ENCODE measurements around the gene TNNI3K.

TNNI3K gene

GRCh38 chr1:74470936-74471335 lies 235.7 kb downstream of the TNNI3K start:
- Histone ChIP-seq H3K4me3 (no peak overlapping the region), H3K4me1 (peaks cover 0 to 51% (median 17%) of the 10 kb centered on the region in 4 donors), H3K27ac (peak overlapping the region; percentile 9 to 59), H3K36me3 (no peaks in the 10 kb centered on the region), H3K9me3 (no peaks in the 10 kb centered on the region), H3K27me3 (no peaks in the 10 kb centered on the region)
- no peak for TF ChIP-seq CTCF (IDR thresholded peaks at IDR 0.05)
- intact Hi-C loops (cut with DNase I; ENCODE audit: low total_unique reads), result no loop called here
- no peak for DNase-seq

- Histone ChIP-seq H3K4me3 (no peak overlapping the region), H3K4me1 (peaks cover 0 to 51% (median 17%) of the 10 kb centered on the region in 4 donors), H3K36me3 (no peaks in the 10 kb centered on the region), H3K9me3 (no peaks in the 10 kb centered on the region), H3K27me3 (no peaks in the 10 kb centered on the region), H3K27ac (peak overlapping the region; percentile 9 to 59)
- intact Hi-C loops (cut with DNase I; ENCODE audit: low total_unique reads), result no loop called here
- no peak for TF ChIP-seq CTCF (IDR thresholded peaks at IDR 0.05)
- no peak for DNase-seq
These were observed 236.3 kb downstream of the TNNI3K start for GRCh38 chr1:74471470-74471869.

- Histone ChIP-seq H3K4me3 (no peak overlapping the region), H3K27me3 (no peaks in the 10 kb centered on the region), H3K9me3 (no peaks in the 10 kb centered on the region), H3K27ac (no peak overlapping the region), H3K36me3 (no peaks in the 10 kb centered on the region), H3K4me1 (peaks cover 0 to 46% (median 12%) of the 10 kb centered on the region in 4 donors)
- no peak for DNase-seq
- intact Hi-C loops (cut with DNase I; ENCODE audit: low total_unique reads), result no loop called here
- TF ChIP-seq CTCF (IDR thresholded peaks at IDR 0.05), result no peak
These were observed 239.4 kb downstream of the TNNI3K start for GRCh38 chr1:74474585-74474984.

GRCh38 chr1:74478979-74479378 lies 243.8 kb downstream of the TNNI3K start:
- no peak for DNase-seq
- no peaks in the 10 kb centered on the region for H3K9me3 ChIP-seq
- intact Hi-C loops (cut with DNase I; ENCODE audit: low total_unique reads), result no loop called here
- no peak overlapping the region for H3K4me3 ChIP-seq
- peaks cover 0 to 10% (median 2%) of the 10 kb centered on the region in 4 donors for H3K4me1 ChIP-seq
- no peaks in the 10 kb centered on the region for H3K36me3 ChIP-seq
- no peak overlapping the region for H3K27ac ChIP-seq
- no peak for TF ChIP-seq CTCF (IDR thresholded peaks at IDR 0.05)
- H3K27me3 ChIP-seq, result no peaks in the 10 kb centered on the region

- intact Hi-C loops (cut with DNase I; ENCODE audit: low total_unique reads), result no loop called here
- DNase-seq, result no peak
These were observed 244.9 kb downstream of the TNNI3K start for GRCh38 chr1:74480068-74480467.

More at GRCh38 chr1:74480068-74480467, 244.9 kb downstream of the TNNI3K start:
- H3K9me3 ChIP-seq, result no peaks in the 10 kb centered on the region
- no peak for TF ChIP-seq CTCF (IDR thresholded peaks at IDR 0.05)
- no peak overlapping the region for H3K27ac ChIP-seq
- H3K36me3 ChIP-seq, result no peaks in the 10 kb centered on the region
- no peaks in the 10 kb centered on the region for H3K27me3 ChIP-seq
- H3K4me1 ChIP-seq, result peaks cover 0 to 4% (median 0%) of the 10 kb centered on the region in 4 donors
- no peak overlapping the region for H3K4me3 ChIP-seq

All from tibial artery (tissue), 4 donors.